Testis (tissue), 2 donors: ENCODE measurements around the gene PLK2.

ENCODE experiments used
- CTCF ChIP-seq, 3 experiments: fragments of 450-650 bp in 2 of 3; fragments of 200-600 bp in 1 of 3; sonication (generic) in 1 of 3; IDR thresholded peaks; one replicate each; pipeline ENCODE4 v1.5.1; 2016 to 2019; ENCODE audit warnings: antibody characterized with exemption in 3 of 3, mild to moderate bottlenecking in 2 of 3, moderate library complexity in 1 of 3
- POLR2A ChIP-seq: fragments of 450-650 bp; IDR thresholded peaks from one replicate; pipeline ENCODE4 v1.6.1; 2017; ENCODE audit warnings: antibody characterized with exemption, mild to moderate bottlenecking, moderate library complexity

GRCh38 chr5:58499941-58500340, 40.1 kb upstream of the PLK2 start:
- no peak for TF ChIP-seq CTCF (IDR thresholded peaks at IDR 0.05)
- TF ChIP-seq POLR2A, result no peak
